GM21423 (cell line): ENCODE data around the gene RRP7A.
"Not testable (repeated sequence)": the region's sequence is repeated elsewhere in the genome, so short reads cannot be mapped to it uniquely, and the experiment has no call there.

ENCODE experiments used
- ATAC-seq: cut with Tn5 transposase; IDR thresholded peaks from one replicate; pipeline ENCODE4 v1.9.1; 2021; ENCODE audit warnings: mild to moderate bottlenecking, moderate library complexity; ENCODE audit not compliant: unreplicated experiment

Gene RRP7A, protein sequence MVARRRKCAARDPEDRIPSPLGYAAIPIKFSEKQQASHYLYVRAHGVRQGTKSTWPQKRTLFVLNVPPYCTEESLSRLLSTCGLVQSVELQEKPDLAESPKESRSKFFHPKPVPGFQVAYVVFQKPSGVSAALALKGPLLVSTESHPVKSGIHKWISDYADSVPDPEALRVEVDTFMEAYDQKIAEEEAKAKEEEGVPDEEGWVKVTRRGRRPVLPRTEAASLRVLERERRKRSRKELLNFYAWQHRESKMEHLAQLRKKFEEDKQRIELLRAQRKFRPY

DNA sequence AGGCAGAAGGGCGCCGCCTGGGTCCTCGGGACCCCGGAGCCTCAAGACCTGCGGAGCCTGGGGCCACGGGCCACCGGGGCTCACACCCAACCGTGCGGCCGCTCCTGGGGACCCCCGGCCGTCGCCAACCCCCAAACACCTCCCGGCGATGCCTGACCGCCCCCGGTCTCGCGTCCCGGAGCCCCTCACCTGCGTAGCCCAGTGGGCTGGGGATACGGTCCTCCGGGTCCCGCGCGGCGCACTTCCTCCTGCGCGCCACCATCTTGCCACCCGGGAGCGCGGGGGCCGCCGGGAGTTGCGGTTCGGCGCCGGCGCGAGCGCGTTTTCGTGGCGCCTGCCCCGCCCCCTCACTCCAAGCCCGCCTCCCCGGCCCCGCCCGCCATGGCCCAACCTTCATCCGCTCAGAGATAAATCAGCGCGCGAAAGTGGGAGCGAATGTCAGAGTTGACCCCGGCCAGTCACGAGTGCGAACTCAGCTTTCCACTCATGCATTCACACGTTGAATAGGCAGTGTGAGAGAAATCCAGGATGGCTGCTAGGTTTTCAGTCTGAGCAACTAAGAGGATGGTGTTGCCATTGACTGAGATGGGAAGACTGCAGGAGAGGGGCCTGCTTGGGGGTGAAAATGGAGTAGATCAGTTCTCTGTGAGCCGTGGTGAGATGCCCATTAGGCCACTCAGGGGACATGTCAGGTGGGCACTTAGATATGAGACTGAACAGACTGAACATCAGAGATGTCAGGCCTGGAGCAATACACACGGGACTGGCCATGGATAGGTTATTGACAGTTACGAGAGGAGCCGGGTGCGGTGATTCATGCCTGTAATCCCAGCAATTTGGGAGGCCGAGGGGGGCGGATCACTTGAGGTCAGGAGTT lies at the start of gene RRP7A:
RRP7A (minus strand) TSS at position 272 of the 877 bp plus-strand sequence; CDS start at position 262, 10 bp downstream.
- ATAC-seq = peak; percentile 73

- ATAC-seq = not testable (repeated sequence)
These were observed 48.4 kb upstream of the RRP7A start for GRCh38 chr22:42567950-42568349.

DNA sequence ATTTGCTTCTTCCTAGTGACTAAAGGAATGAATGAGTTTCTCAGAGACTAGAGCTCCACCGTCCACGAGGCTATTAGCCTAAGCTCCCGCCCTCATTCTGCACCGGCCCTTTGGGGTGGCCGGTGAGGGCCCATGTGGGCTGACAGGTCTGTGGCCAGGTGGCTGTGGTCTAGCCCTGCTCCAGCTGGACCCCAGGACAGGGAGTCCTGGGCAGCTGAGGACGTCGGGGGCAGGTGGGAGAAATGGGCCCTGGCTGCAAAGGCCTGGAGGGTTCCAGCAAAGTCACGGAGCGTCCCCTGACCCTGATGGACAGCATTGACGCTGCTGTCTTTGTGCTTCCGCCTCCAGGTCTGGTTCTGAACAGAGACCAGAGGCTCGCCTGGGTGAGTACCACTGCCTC lies 46.4 kb upstream of the RRP7A start:
- ATAC-seq = no peak

DNA sequence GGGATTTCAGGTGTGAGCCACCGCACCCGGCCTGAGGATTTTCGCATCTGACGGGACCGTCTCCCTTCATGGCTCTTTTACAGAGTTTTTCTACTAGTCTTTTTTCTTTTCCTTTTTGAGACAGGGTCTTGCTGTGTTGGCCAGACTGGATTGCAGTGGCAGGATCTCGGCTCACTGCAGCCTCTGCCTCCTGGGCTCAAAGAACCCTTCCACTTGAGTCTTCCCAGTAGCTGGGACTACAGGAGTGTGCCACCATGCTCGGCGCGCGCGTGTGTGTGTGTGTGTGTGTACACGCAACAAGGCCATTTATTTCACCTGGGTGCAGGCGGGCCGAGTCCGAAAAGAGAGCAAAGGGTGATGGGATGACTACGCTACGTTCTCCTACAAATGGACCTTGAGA lies 45.1 kb upstream of the RRP7A start:
- ATAC-seq = no peak

DNA sequence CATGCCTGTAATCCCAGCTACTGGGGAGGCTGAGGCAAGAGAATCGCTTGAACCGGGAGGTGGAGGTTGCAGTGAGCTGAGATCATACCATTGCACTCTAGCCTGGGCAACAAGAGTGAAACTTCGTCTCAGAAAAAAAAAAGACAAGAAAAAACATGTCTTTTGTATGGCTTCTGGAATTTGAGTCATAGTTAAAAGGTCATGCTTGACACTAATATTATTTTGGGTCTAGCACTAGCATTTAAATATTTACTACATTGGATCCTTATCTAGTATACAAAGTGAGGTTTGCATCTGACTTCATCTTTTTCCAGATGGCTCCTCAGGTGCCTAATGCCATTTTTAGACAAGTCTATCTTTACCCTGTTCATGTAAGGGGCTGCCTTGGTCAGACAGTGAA lies 44.3 kb upstream of the RRP7A start:
- ATAC-seq = not testable (repeated sequence)

- no peak for ATAC-seq
These were observed 43.1 kb upstream of the RRP7A start for GRCh38 chr22:42562684-42563083.

- no peak for ATAC-seq
These were observed 42.7 kb upstream of the RRP7A start for GRCh38 chr22:42562279-42562678.

DNA sequence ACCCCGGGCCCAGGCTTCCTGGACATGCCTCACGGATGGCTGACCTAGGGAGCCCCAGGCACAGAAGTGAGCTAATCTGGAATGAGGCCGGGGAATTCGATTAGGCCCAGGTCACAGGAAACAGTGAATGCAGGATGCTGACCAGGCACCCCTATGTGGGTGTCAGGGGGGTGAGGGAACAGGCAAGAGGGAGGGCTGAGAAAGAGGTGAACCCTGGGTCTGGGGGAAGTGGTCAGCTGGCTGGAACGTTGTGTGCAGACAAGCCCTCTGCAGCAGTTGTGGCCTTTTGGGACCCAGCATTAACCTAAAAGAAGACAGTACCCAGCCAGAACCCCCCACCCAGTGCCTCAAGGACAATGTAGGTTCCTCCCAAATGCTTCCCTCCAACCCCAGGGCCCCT lies 42.3 kb upstream of the RRP7A start:
- no peak for ATAC-seq

GRCh38 chr22:42560781-42561180 lies 41.2 kb upstream of the RRP7A start:
- no peak for ATAC-seq

- no peak for ATAC-seq
These were observed 40.8 kb upstream of the RRP7A start for GRCh38 chr22:42560381-42560780.

DNA sequence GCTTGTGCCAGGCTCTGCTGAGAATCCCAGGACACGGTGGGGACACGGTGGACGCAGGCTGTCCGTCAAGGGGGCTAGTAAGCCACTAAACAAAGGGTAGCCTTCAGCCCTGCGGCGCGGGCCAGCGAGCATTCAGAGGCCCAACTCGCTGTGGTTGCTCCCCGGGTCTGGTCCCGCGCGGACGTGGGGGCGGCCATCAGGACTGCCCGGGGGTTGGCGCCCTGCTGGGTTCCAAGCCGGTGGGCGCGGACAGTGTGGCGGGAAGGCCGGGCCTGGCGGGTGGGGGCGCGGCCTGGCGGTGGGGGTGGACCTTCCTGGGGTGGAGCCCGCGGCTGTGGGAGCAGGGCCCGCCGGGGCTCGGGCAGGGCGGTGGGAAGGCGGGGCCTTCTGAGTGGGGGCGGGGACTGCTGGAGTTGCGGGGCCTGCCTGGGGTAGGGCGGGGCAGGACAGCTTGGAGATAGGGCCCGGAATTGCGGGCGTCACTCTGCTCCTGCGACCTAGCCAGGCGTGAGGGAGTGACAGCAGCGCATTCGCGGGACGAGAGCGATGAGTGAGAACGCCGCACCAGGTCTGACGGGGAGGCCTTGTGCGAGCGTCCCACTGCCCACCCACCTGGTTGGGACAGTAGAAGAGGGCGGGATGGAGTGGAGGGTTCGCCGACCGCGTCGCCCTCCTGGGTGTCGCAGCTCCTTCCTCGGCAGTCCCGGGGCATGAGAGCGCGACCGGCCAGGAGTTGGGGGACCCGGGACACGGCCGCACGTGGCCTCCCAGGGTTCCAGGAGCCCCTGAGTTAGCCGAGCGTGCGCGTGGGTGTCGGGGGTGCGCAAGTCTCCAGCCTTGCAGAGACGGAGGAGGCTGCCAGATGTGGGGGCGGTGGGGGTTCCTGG lies 34.1 kb upstream of the RRP7A start, which contains the start of gene SERHL2:
SERHL2 (plus strand) TSS at position 482 of the 887 bp plus-strand sequence; CDS start at position 547, 65 bp downstream.
- ATAC-seq = peak; percentile 75

DNA sequence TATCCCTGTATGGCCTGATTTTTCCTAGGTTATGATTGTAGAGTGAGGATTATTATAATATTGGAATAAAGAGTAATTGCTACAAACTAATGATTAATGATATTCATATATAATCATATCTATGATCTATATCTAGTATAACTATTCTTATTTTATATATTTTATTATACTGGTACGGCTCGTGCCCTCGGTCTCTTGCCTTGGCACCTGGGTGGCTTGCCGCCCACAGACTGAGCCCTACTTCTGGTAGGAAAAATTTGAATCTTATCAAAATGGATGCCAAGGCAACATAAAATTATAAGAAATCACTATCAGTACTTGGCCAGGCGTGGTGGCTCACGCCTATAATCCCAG lies 32.7 kb upstream of the RRP7A start:
- not testable (repeated sequence) for ATAC-seq

GRCh38 chr22:42549331-42550060 lies 29.9 kb upstream of the RRP7A start:
- ATAC-seq = no peak

DNA sequence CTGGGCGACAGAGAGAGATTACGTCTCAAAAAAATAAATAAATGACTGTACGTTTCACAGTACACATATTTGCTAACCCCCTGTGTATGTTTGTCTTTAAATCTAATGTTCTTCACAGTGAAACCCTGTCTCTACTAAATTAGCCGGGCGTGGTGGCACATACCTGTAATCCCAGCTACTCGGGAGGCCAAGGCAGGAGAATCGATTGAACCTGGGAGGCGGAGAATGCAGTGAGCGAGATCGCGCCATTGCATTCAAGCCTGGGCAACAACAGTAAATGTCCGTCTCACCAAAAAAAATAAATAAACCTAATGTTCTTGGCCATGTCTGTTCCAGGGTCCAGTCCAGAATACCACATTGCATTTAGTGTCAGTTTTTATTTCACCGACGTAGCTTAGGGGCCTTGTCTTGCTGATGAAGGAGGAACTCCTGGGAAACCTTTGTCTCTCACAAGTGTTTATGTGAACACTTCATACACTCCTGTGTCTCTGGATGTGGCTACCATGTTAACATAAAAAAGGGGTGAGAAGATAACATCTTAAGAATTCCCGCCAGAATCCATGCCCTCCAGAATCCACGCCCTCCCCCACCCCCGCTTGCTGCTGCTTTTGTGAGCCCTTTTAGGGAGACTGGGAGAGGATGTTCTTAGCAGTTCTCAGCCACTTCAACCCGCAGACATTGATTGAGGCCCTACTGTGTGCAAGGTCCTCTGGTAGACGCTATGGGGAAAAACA lies 29.2 kb upstream of the RRP7A start:
- no peak for ATAC-seq

- not testable (repeated sequence) for ATAC-seq
These were observed 28.5 kb upstream of the RRP7A start for GRCh38 chr22:42548126-42548525.

- no peak for ATAC-seq
These were observed 28.0 kb upstream of the RRP7A start for GRCh38 chr22:42547562-42547961.

DNA sequence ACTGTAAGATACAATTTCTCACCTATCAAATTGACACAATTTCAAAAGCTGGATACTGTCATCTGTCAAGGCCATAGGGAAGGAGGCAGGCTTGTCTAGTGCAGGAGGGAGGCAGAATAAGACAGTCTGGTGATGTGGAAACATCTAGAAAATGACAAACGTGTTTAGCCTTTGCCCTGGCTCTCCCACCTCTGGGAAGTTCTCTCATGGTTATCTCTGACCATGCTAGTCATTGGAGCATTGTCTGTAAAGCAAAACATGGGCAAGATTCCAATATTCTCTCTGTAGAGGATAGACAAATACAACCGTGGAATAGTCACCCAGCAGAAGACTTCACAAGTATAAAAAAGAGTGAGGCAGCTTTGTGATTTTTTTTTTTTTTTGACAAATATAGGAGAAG lies 25.1 kb upstream of the RRP7A start:
- ATAC-seq = no peak

- peak; percentile 49 for ATAC-seq
These were observed 19.7 kb upstream of the RRP7A start for GRCh38 chr22:42539236-42539771.

DNA sequence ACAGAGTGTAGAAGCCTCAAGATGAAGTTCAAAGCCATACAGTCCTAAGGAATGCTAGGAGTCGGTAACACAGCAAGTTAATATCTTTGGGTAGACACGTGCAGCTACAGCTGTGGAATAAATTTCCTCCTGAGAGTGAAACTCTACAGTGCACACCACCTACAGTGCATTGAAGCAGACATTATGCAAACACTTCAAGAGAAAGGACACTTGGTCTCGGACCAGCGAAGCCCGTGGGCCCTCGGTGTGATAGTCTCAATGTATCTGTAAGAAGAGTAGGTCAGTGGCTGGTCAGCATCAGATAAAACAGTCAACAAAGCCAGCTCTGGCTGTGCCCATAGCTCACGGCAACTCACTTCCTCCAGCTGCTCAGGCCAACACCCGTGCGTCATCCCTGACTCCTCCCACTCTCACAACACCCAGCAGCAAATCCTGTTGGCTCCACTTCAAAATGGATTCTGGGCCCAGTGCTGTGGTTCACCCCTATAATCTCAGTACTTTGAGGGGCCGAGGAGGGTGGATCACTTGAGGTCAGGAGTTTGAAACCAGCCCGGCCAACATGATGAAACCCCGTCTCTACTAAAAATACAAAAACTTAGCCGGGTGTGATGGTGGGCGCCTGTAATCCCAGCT lies 17.7 kb upstream of the RRP7A start:
- peak; percentile 46 for ATAC-seq
